GM10847 (cell line): ENCODE measurements around the gene CDC25C.

Source experiments
- POLR2A ChIP-seq: IDR thresholded peaks from 2 replicates; pipeline ENCODE4 v1.6.1; 2011; ENCODE audit not compliant: insufficient read length; ENCODE audit errors: extremely low read depth

The CDC25C gene

DNA sequence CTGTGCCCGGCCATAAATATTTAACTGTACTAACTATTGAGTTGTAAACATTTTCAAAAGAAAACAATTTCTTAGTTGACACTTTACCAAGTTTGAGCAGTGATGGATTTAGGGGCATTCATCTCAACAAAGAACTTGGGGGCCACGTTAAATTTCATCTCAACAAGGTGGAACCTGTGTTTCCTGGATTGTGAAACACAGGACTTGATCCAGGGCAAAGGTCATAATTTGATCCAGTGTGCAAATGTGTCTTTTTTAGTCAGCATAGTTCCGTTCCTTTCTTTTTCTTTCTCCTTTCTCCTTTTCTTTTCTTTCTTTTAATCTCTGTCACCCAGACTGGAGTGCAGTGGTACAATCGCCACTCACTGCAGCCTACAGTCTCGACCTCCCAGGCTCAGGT is 60.3 kb downstream of the CDC25C start:
- TF ChIP-seq POLR2A = no peak

- no peak for TF ChIP-seq POLR2A
Measured at GRCh38 chr5:138264183-138264582, 67.4 kb downstream of the CDC25C start.

DNA sequence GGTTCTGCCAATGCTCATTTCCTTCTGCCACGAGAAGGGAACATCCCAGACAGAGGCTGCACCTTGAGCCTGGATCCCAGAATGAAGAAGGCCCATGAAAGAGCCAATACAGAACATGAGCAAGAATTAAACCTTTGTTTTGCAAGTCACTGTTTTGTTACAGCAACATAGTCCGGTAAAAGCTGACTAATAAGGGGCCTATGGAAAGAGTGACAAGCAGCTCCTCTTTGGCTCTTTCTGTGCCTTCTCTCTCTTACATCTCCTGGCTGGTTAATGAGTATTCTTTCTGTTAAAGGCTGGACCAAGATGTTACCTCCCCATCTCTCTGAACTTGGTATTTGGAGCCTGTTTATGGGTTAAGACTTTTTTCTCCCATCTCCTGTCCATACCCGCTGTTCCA is 68.0 kb downstream of the CDC25C start:
- TF ChIP-seq POLR2A = no peak

DNA sequence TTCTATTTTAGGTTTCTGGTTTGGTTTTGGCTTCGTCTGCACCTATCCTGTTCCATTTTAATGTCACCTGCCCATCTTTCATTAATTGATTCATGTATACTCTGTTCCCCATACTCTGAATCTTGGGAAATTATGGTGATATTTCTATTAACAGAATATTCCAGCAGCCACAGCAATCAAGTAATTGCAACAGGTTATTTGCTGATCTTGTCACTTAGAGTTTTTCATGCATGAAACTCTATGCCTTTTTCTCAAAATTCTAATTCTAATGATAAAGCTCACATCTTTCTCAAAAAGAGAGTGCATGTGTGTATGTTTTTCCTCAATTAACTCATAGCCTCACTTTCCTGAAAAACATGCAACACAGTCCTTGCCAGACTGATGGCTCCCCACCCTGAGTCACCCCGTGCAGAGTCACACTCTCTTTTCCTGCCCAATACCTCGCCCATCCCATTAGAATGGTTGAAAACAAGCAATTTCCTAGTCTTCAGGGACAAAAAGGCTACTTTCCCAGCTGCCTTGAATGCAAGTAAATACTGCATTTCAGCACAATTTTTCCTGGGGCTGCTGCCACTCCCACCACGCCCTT is 72.8 kb downstream of the CDC25C start:
- no peak for TF ChIP-seq POLR2A

DNA sequence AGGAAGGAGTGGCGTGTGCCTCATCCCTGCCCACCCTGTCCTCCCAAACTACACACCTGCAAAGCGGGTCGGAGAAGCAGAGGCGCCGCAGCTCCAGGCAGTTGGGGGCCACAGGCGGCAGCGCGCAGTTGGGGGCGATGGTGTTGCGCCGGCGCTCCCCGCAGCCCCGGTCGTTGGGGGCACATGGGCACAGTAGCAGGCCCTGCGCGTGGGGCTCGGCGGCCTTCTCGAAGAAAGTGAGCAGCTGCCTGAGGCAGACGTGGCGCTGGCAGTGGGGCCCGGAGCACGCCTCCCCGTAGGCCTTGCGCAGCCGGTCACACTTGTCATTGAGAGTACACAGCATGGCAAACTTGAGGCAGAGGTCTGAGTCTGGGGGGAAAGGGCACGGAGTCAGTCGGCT is 74.0 kb downstream of the CDC25C start:
- TF ChIP-seq POLR2A = no peak

DNA sequence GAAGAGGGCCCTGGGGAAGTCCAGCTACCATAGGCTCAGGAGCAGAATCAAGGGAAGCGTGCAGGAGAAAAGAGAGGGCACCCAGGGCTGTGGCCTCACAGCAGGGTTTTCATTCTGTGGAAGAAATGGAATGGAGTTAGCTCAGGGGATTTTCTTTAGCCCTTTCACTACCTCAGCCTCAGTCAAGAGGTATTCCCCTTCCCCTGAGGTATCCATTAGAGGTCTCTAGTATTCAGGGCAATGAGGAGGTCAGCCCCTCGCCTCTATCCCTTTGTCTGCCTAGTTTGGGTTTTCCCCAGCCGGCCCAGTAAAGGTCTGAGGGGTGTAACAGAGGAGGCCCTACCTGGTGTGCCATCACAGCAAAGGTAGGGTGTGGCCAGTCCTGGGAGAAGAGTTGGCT is 78.7 kb downstream of the CDC25C start:
- no peak for TF ChIP-seq POLR2A

GRCh38 chr5:138246822-138247221 is 84.8 kb downstream of the CDC25C start:
- TF ChIP-seq POLR2A = no peak

DNA sequence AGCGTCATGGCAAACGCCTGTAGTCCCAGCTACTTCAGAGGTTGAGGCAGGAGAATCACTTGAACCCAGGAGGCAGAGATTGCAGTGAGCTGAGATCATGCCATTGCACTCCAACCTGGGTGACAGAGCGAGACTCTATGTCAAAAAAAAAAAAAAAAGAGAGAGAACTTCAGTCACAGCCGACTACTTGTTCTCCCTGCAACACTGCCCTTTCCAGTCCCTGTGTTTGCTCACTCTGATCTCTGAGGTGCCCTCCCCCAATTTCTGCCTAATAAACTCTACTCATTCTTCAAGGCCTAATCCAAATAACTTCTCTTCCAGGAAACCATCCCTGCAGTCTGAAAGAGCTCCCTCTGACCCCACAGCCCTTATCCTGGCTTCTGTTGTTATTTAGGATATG is 85.3 kb downstream of the CDC25C start:
- TF ChIP-seq POLR2A = no peak

DNA sequence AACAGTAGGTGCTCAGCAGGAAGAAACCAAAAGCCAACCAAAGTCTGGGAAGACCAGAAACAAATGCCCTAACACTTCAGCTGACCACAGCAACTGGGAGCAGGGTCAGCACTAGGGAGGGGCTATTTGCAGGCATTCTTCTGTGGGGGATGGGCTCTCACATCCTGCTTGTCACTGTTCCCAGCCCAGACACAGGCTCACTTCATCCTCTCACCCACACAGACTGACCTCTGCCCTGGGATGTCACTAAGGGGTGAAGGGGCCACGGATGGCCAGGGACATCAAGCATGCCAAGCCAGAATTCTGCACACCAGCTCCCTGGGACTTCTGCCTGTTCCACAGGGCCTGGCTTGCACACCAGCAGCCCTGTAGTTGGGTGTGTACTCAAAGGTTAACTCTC is 85.9 kb downstream of the CDC25C start:
- TF ChIP-seq POLR2A = no peak

GRCh38 chr5:138243794-138244193 is 87.8 kb downstream of the CDC25C start:
- TF ChIP-seq POLR2A = no peak

GRCh38 chr5:138241688-138242571 is 89.7 kb downstream of the CDC25C start:
- TF ChIP-seq POLR2A = no peak

GRCh38 chr5:138240650-138241385 is 90.8 kb downstream of the CDC25C start:
- no peak for TF ChIP-seq POLR2A

DNA sequence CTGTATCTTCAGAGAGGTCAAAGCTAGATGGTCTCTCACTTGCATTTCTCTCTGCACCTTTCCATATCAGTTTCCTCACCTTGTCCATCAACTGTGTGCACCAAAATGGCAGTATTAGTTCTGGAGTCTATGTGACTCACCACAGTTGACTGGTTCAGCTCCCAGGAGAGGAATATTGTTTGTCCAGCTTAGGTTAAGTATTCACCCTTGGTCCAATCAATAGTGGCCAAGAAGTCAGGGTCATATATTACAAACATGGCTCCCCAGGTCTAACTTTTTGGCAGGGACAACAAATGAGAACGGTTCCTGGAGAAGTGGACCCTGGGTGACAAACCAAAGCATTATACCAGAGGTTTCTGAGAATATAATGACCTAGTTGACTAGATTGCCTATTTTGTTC is 93.6 kb downstream of the CDC25C start:
- TF ChIP-seq POLR2A = no peak
